SU-DHL-6 (cell line): ENCODE measurements around the gene SPAG4.

Experiments
- H2AFZ ChIP-seq: fragments of 200-600 bp; sonication (generic); 2 replicates; pipeline ENCODE4 v1.6.1; 2014; ENCODE audit warnings: low read depth, mild to moderate bottlenecking, moderate library complexity, mixed read lengths, antibody characterized with exemption, low read length; ENCODE audit not compliant: severe bottlenecking
- H3F3A ChIP-seq: fragments of 200-600 bp; shearing (Covaris generic); 2 replicates; pipeline ENCODE4 v1.6.0; 2016; ENCODE audit warnings: antibody characterized with exemption, mild to moderate bottlenecking; ENCODE audit not compliant: insufficient read depth
- H3K27ac ChIP-seq: fragments of 200-600 bp; sonication (generic); 2 replicates; pipeline ENCODE4 v1.5.1; 2016; ENCODE audit warnings: low read depth, mild to moderate bottlenecking, low read length, moderate library complexity, mixed read lengths
- H3K27me3 ChIP-seq: fragments of 200-600 bp; sonication (generic), shearing (Covaris generic); 2 replicates; pipeline ENCODE4 v1.6.0; 2014; ENCODE audit warnings: mild to moderate bottlenecking, low read length
- H3K36me3 ChIP-seq: fragments of 200-600 bp; sonication (generic); 2 replicates; pipeline ENCODE4 v1.6.1; 2014; ENCODE audit warnings: mild to moderate bottlenecking, low read length, mixed read lengths
- H3K4me2 ChIP-seq: fragments of 300-600, 200-600 bp; shearing (Covaris generic), sonication (generic); 2 replicates; pipeline ENCODE4 v1.6.0; 2014; ENCODE audit warnings: low read length, low read depth, mild to moderate bottlenecking; ENCODE audit not compliant: poor library complexity, severe bottlenecking
- H3K4me3 ChIP-seq: fragments of 200-600 bp; sonication (generic); 2 replicates; pipeline ENCODE4 v1.5.1; 2014; ENCODE audit warnings: antibody characterized with exemption, low read length, mild to moderate bottlenecking, mixed read lengths; ENCODE audit not compliant: insufficient read depth, poor library complexity, severe bottlenecking
- H3K79me2 ChIP-seq: fragments of 200-600 bp; sonication (generic); 2 replicates; pipeline ENCODE4 v1.6.1; 2014; ENCODE audit warnings: mild to moderate bottlenecking, low read length, moderate library complexity; ENCODE audit not compliant: insufficient read depth
- H3K9ac ChIP-seq: fragments of 200-600 bp; sonication (generic); 2 replicates; pipeline ENCODE4 v1.7.0; 2014; ENCODE audit warnings: mild to moderate bottlenecking, low read length
- H3K9me2 ChIP-seq: fragments of 200-600 bp; sonication (generic); replicated peaks from 2 replicates; pipeline ENCODE4 v1.6.1; 2014; ENCODE audit warnings: low read length; ENCODE audit not compliant: insufficient read depth
- H3K9me3 ChIP-seq: fragments of 200-600 bp; sonication (generic); 2 replicates; pipeline ENCODE4 v1.6.1; 2014; ENCODE audit warnings: low read length, mixed read lengths; ENCODE audit not compliant: insufficient read depth
- H4K20me1 ChIP-seq: fragments of 200-600 bp; sonication (generic); 2 replicates; pipeline ENCODE4 v1.6.1; 2014; ENCODE audit warnings: low read depth, mild to moderate bottlenecking, antibody characterized with exemption, low read length, moderate library complexity, mixed read lengths
- EZH2phosphoT487 ChIP-seq: fragments of 200-600 bp; sonication (generic), shearing (Covaris generic); conservative IDR thresholded peaks from 2 replicates; pipeline ENCODE4 v1.6.1; 2018; ENCODE audit warnings: mild to moderate bottlenecking, antibody characterized with exemption, low read length, moderate library complexity, mixed read lengths
- TF ChIP-seq, protein P1 (sequence below): fragments of 200-600 bp; sonication (generic); IDR thresholded peaks from one replicate; pipeline ENCODE4 v1.5.1; 2017; ENCODE audit warnings: antibody characterized with exemption, mild to moderate bottlenecking, low read length, moderate library complexity; ENCODE audit not compliant: insufficient read depth, poor library complexity, severe bottlenecking

Gene SPAG4

DNA sequence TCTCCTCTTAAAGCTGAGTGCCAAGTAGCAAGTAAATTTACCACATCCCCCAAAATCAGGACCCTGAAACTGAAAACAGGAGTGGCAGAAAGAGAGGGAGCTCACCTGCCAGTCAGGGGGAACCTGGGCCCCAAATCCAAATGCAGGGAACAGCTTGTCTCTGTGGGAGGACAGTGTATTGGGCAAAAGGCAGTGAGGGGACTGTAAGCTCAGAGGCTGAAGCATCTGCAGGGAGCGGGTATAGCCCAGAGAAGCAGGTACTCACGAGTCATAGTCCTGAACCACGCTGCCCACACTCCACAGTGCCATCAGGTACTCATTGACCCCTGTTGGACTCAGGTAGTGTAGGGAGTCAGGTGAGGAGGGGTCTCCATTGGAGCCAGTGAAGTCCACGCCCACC is 15.0 kb downstream of the SPAG4 start:
- TF ChIP-seq EZH2phosphoT487, result no peak
- TF ChIP-seq, protein P1, sequence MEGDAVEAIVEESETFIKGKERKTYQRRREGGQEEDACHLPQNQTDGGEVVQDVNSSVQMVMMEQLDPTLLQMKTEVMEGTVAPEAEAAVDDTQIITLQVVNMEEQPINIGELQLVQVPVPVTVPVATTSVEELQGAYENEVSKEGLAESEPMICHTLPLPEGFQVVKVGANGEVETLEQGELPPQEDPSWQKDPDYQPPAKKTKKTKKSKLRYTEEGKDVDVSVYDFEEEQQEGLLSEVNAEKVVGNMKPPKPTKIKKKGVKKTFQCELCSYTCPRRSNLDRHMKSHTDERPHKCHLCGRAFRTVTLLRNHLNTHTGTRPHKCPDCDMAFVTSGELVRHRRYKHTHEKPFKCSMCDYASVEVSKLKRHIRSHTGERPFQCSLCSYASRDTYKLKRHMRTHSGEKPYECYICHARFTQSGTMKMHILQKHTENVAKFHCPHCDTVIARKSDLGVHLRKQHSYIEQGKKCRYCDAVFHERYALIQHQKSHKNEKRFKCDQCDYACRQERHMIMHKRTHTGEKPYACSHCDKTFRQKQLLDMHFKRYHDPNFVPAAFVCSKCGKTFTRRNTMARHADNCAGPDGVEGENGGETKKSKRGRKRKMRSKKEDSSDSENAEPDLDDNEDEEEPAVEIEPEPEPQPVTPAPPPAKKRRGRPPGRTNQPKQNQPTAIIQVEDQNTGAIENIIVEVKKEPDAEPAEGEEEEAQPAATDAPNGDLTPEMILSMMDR, result no peak
- Histone ChIP-seq H3K36me3 (peaks cover 6% of the 10 kb centered on the region; the same call in 1 of the 2 replicates), H3K9me3 (no peaks in the 10 kb centered on the region), H3K79me2 (peaks cover 2% of the 10 kb centered on the region; the same call in 1 of the 2 replicates), H3K4me3 (no peak overlapping the region), H3K4me2 (no peak overlapping the region), H3K9me2 (no peaks in the 10 kb centered on the region), H2AFZ (no peak overlapping the region), H4K20me1 (no peaks in the 10 kb centered on the region), H3F3A (no peaks in the 10 kb centered on the region), H3K27ac (no peak overlapping the region), H3K27me3 (no peaks in the 10 kb centered on the region), H3K9ac (no peak overlapping the region)

DNA sequence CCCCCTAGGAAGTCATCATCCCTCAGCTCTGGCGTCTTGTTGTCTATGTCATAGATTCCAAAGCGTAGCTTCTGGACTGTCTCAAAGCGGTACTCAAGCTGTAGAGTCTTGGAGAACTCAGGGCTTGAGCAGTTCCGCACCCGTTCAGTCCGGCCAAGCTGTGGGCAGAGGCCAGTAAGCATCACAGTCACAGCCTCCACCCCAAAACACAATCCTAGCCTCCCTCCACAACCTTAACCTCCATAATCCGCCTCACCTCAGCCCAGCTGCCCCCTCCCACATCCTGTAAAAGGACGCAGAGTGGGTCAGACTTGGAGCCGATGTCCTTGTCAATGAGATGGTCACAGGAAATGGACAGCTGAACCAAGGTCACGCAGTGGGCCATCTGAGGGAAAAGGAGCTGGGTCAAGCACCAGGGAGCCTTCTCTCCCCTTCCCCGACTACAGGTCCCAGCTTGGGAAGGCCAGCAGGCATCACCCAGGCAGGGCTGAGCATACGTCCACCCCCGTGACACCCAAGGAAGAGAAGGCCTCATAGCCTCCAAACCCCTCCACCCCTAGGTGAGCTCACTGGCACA is 17.0 kb downstream of the SPAG4 start:
- Histone ChIP-seq H3K9me2 (no peaks in the 10 kb centered on the region), H3K79me2 (peaks cover 4% of the 10 kb centered on the region; the same call in 1 of the 2 replicates), H3K27ac (no peak overlapping the region), H2AFZ (no peak overlapping the region), H3K27me3 (no peaks in the 10 kb centered on the region), H3K9me3 (no peaks in the 10 kb centered on the region), H3K9ac (no peak overlapping the region), H3K36me3 (0 out of 2 replicates have a peak, but pooled peaks cover 4% of the 10 kb centered on the region), H3F3A (no peaks in the 10 kb centered on the region), H4K20me1 (no peaks in the 10 kb centered on the region), H3K4me3 (no peak overlapping the region), H3K4me2 (no peak overlapping the region)
- TF ChIP-seq EZH2phosphoT487, result no peak

DNA sequence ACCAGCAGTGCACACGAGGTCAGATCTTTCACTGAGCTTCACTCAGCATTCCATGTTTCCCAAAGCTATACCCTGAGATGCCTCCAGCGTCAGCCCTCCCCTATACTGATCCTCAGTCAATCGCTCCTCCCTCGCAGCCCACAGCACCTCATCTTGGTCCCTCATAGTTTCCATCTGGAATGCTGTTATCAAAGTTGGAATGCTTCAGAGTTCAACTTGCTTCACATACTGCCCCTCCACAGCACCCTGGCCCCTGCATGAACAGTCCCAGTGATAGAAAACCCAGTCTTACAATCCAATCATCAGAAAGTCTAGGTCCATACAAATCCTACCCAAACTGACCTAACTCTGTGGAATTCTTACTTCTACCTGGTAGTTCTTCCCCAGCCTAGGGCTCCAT is 20.0 kb downstream of the SPAG4 start:
- Histone ChIP-seq H3K4me2 (no peak overlapping the region), H3K9me3 (no peaks in the 10 kb centered on the region), H3K79me2 (peaks cover 4% of the 10 kb centered on the region; the same call in 1 of the 2 replicates), H3F3A (peaks cover 4% of the 10 kb centered on the region; the same call in 1 of the 2 replicates), H3K27me3 (no peaks in the 10 kb centered on the region), H2AFZ (no peak overlapping the region), H3K4me3 (no peak overlapping the region), H3K27ac (no peak overlapping the region), H3K9ac (no peak overlapping the region), H3K36me3 (no peaks in the 10 kb centered on the region), H4K20me1 (no peaks in the 10 kb centered on the region), H3K9me2 (no peaks in the 10 kb centered on the region)
- TF ChIP-seq EZH2phosphoT487, result no peak
- TF ChIP-seq, protein P1, result no peak

DNA sequence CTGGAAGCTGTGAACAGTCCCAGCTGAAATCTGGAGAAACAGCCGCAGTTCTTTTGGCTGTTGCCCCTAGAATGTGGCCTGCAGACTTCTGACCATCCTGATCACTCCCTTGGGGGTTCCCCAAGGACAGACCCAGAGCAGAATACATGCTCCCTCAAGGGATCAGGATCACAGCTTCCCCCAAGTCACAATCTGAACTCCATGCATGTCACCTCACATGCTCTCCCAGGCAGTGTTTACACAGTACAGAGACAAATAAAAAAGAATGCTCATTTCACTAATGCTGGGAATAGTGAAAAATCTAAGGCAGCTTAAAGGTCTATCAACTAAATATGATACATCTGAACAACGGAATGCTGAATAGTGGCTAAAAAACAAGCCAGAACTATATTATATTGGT is 20.5 kb downstream of the SPAG4 start:
- Histone ChIP-seq H3F3A (peaks cover 4% of the 10 kb centered on the region; the same call in 1 of the 2 replicates), H4K20me1 (no peaks in the 10 kb centered on the region), H3K9me2 (no peaks in the 10 kb centered on the region), H3K4me2 (no peak overlapping the region), H3K27me3 (no peaks in the 10 kb centered on the region), H3K36me3 (no peaks in the 10 kb centered on the region), H3K27ac (no peak overlapping the region), H3K4me3 (no peak overlapping the region), H3K9ac (no peak overlapping the region), H2AFZ (no peak overlapping the region), H3K9me3 (no peaks in the 10 kb centered on the region), H3K79me2 (peaks cover 4% of the 10 kb centered on the region; the same call in 1 of the 2 replicates)
- TF ChIP-seq EZH2phosphoT487, result no peak
- TF ChIP-seq, protein P1, result no peak
